Sigmoid colon (tissue), 7 donors: ENCODE measurements around the gene MMP17. TPM values are rescaled to one million over a fixed set of nuclear protein-coding genes. Genes with fewer than 3 reads are reported as not detected.

Experiments
- DNase-seq: peaks from one replicate; pipeline ENCODE4 v3.0.0-alpha.2; 2019
- H3K27ac ChIP-seq, 4 donors: fragments of 200-600 bp; sonication (generic); one replicate each; pipeline ENCODE4 v1.5.1; 2016 to 2019; ENCODE audit warnings: mild to moderate bottlenecking in 1 of 4
- H3K27me3 ChIP-seq, 3 donors: fragments of 200-600 bp; sonication (generic); one replicate each; pipeline ENCODE4 v1.5.1; 2019; ENCODE audit warnings: mild to moderate bottlenecking in 1 of 3
- H3K36me3 ChIP-seq, 4 donors: fragments of 200-600 bp; sonication (generic); one replicate each; pipeline ENCODE4 v1.5.1; 2016 to 2019
- H3K4me1 ChIP-seq, 4 donors: fragments of 200-600 bp; sonication (generic); one replicate each; pipeline ENCODE4 v1.5.1; 2017 to 2019
- H3K4me3 ChIP-seq, 4 donors: fragments of 200-600 bp; sonication (generic); one replicate each; pipeline ENCODE4 v1.5.1; 2017 to 2019; ENCODE audit warnings: mild to moderate bottlenecking in 2 of 4, moderate library complexity in 1 of 4
- H3K9me3 ChIP-seq, 4 donors: fragments of 200-600 bp in 3 of 4; sonication (generic) in 3 of 4; one replicate each; pipeline versions ENCODE4 v1.5.1 to v1.6.1; 2013 to 2019
- CTCF ChIP-seq, 4 experiments: fragments of 450-650 bp in 3 of 4; fragments of 200-600 bp in 1 of 4; IDR thresholded peaks; one replicate each; pipeline ENCODE4 v1.5.1; 2016 to 2019; ENCODE audit warnings: antibody characterized with exemption in 4 of 4, mild to moderate bottlenecking in 3 of 4, moderate library complexity in 2 of 4
- EP300 ChIP-seq, 4 donors: sonication (generic); formaldehyde crosslinking; IDR thresholded peaks; one replicate each; pipeline ENCODE4 v1.6.1; 2017; ENCODE audit warnings: antibody characterized with exemption in 4 of 4
- POLR2A ChIP-seq, 2 donors: fragments of 450-650 bp; IDR thresholded peaks; one replicate each; pipeline ENCODE4 v1.6.1; 2016; ENCODE audit warnings: antibody characterized with exemption in 2 of 2, mild to moderate bottlenecking in 2 of 2, moderate library complexity in 2 of 2
- POLR2AphosphoS5 ChIP-seq, 4 donors: sonication (generic); formaldehyde crosslinking; IDR thresholded peaks; one replicate each; pipeline ENCODE4 v1.6.1; 2017; ENCODE audit warnings: antibody characterized with exemption in 4 of 4
- WGBS, 2 donors: extraction: QIAGEN DNeasy Blood & Tissue Kit; methylation state at CpG; one replicate each; pipeline ENCODE4 v1.1.7; 2013; 5-methylcytosine and 5-hydroxymethylcytosine counted together
- intact Hi-C: fragments of 100-400 bp; cut with DNase I; formaldehyde crosslinking; loops from one replicate; pipeline ENCODE4 v1.15.1; 2023
- polyA plus RNA-seq, 3 donors: library from polyadenylated mRNA; stranded (reverse); fragments of 200-250 nt; gene quantifications; one replicate each; pipeline ENCODE4 v1.2.3, GENCODE V29; 2013
- total RNA-seq, 4 donors: library from RNA; depleted of rRNA; stranded (reverse); fragments of >200 nt; gene quantifications; one replicate each; pipeline ENCODE4 v1.1.0, GENCODE V29; 2016
- donor health status: healthy with polysubstance abuse.
- donor health status: Bipolar disorder and iron deficiency.
- donor health status: healthy.

Gene MMP17
- total RNA-seq, result 1 to 10 TPM; 2.7 to 7.1 (median 4.9) TPM
- polyA plus RNA-seq, result 1 to 10 TPM in 1 of 3 donors, under 1 TPM in 1, not detected in 1; 0.60 to 6.8 TPM

GRCh38 chr12:131827961-131828534 is at the start of gene MMP17:
Gene MMP17, plus strand, starts transcription at chr12:131828393. Its CDS starts 102 bp downstream, at chr12:131828495.
- peaks cover 0 to 54% (median 44%) of the 10 kb centered on the region in 4 donors for H3K4me1 ChIP-seq
- TF ChIP-seq POLR2A (IDR thresholded peaks at IDR 0.05), result no peak
- no peak for TF ChIP-seq EP300 (IDR thresholded peaks at IDR 0.05)
- TF ChIP-seq CTCF (IDR thresholded peaks at IDR 0.05), result no peak
- peak in 2 of 4 donors; percentile 26 to 43 for TF ChIP-seq POLR2AphosphoS5 (IDR thresholded peaks at IDR 0.05)
- DNase-seq, result peak; percentile 74
- 1% methylated on average over 86 of the region's 86 CpGs for WGBS, 2 donors
- peak within 1 kb of the TSS; percentile 30 to 60 (median 46) for H3K4me3 ChIP-seq
- H3K27ac ChIP-seq, result peak within 1 kb of the TSS; percentile 3 to 73 (median 38)
- H3K36me3 ChIP-seq, result no peaks in the 10 kb centered on the region
- peaks cover 18 to 52% (median 46%) of the 10 kb centered on the region in 3 donors for H3K27me3 ChIP-seq
- intact Hi-C loops, result loop anchor here (5.0 kb wide), 1 partner anchor 221 kb away; no protein-coding TSS in a partner anchor
- no peaks in the 10 kb centered on the region for H3K9me3 ChIP-seq

GRCh38 chr12:131779027-131779426 is 49.2 kb upstream of the MMP17 start:
- Histone ChIP-seq H3K27me3 (no peaks in the 10 kb centered on the region), H3K27ac (no peak overlapping the region), H3K9me3 (no peaks in the 10 kb centered on the region), H3K4me1 (peaks cover 0 to 15% (median 2%) of the 10 kb centered on the region in 4 donors), H3K36me3 (peaks cover 13 to 68% (median 27%) of the 10 kb centered on the region in 4 donors), H3K4me3 (no peak overlapping the region)
- WGBS, 2 donors, result 97 to 98% methylated on average over 23 of the region's 23 CpGs
- no peak for DNase-seq
- TF ChIP-seq CTCF (IDR thresholded peaks at IDR 0.05) (no peak), POLR2A (IDR thresholded peaks at IDR 0.05) (no peak), EP300 (IDR thresholded peaks at IDR 0.05) (no peak), POLR2AphosphoS5 (IDR thresholded peaks at IDR 0.05) (no peak)
- intact Hi-C loops, result no loop called here

- Histone ChIP-seq H3K27ac (no peak overlapping the region), H3K36me3 (peaks cover 17 to 77% (median 30%) of the 10 kb centered on the region in 4 donors), H3K4me1 (peaks cover 0 to 6% (median 3%) of the 10 kb centered on the region in 4 donors), H3K9me3 (no peaks in the 10 kb centered on the region), H3K4me3 (no peak overlapping the region), H3K27me3 (no peaks in the 10 kb centered on the region)
- 97 to 98% methylated on average over 2 of the region's 2 CpGs for WGBS, 2 donors
- no peak for TF ChIP-seq POLR2A (IDR thresholded peaks at IDR 0.05)
- TF ChIP-seq POLR2AphosphoS5 (IDR thresholded peaks at IDR 0.05), result no peak
- TF ChIP-seq CTCF (IDR thresholded peaks at IDR 0.05), result no peak
- no peak for TF ChIP-seq EP300 (IDR thresholded peaks at IDR 0.05)
- intact Hi-C loops, result no loop called here
- DNase-seq, result no peak
These were observed 46.1 kb upstream of the MMP17 start for GRCh38 chr12:131782061-131782460.

- no peaks in the 10 kb centered on the region for H3K9me3 ChIP-seq
- 53 to 85% methylated on average over 10 of the region's 10 CpGs for WGBS, 2 donors
- H3K27ac ChIP-seq, result peak overlapping the region in 1 of 4 donors; percentile 42
- H3K27me3 ChIP-seq, result no peaks in the 10 kb centered on the region
- H3K4me3 ChIP-seq, result no peak overlapping the region
- DNase-seq, result peak; percentile 32
- intact Hi-C loops, result no loop called here
- peaks cover 25 to 78% (median 32%) of the 10 kb centered on the region in 4 donors for H3K36me3 ChIP-seq
- TF ChIP-seq EP300 (IDR thresholded peaks at IDR 0.05) (no peak), POLR2AphosphoS5 (IDR thresholded peaks at IDR 0.05) (no peak), POLR2A (IDR thresholded peaks at IDR 0.05) (no peak), CTCF (IDR thresholded peaks at IDR 0.05) (no peak)
- H3K4me1 ChIP-seq, result peaks cover 0 to 6% (median 3%) of the 10 kb centered on the region in 4 donors
These were observed 44.2 kb upstream of the MMP17 start for GRCh38 chr12:131783915-131784541.
